Iris pigment epithelial cell (primary cell): ENCODE measurements around the gene SPINK4.
A peak's percentile ranks its signal among the peaks of the same experiment; 100 is the strongest.

Source experiments
- DNase-seq: peaks from one replicate; pipeline ENCODE4 v3.0.0-alpha.2; 2011; ENCODE audit warnings: low read depth

The SPINK4 gene, protein sequence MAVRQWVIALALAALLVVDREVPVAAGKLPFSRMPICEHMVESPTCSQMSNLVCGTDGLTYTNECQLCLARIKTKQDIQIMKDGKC

DNA sequence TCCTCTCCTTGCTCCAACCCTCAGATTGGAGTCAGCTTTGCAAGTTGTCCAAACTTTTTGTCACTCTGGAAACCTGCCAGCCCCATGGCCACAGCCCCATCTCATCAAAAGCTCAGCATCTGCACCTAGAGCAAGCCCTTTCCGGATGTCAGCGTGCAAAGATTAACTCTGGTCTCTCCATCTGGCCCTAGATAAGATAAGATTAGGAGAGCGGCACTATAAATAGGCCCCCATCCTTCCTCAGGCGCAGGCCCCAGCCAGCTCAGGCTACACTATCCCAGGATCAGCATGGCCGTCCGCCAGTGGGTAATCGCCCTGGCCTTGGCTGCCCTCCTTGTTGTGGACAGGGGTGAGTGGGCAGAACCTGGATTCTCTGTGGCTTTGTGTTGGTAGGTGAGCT, at the start of gene SPINK4:
SPINK4 (plus strand) TSS at position 247 of the 400 bp plus-strand sequence; CDS start at position 289, 42 bp downstream.
- no peak for DNase-seq

DNA sequence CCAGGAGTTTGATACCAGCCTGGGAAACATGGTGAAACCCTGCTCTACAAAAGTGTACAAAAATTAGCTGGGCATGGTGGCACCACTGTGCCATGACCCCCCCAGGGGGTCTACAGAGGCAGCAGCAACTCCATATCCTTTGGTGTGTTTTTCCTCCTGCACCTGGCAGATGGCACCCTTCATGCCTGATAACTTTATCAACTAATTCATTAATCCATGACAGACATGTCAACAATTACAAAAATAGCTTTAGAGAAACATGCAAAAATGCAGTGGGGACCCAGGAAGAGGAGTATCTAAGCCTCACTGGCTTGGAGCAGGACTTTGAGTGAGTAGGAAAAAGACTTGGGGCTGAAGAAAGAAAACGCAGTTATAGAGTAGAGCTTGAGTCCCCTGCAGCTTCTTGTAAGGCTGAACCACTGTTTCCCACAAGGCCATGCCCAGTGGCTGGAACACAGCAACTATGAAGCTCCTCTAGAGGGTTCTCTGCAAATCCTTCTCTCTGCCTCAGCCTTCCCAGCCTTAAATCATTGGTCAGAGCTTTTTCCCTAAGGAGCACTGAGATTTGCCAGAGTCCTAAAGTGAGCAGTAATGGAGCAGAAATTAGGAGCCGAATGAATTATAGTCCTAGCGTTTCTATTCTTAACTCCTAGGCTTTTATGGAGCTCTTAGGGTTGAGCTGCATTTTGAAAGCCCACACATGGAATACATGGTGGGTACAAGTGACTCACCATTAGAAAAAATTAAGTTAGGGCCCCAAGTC, 47.3 kb upstream of the SPINK4 start:
- no peak for DNase-seq

DNA sequence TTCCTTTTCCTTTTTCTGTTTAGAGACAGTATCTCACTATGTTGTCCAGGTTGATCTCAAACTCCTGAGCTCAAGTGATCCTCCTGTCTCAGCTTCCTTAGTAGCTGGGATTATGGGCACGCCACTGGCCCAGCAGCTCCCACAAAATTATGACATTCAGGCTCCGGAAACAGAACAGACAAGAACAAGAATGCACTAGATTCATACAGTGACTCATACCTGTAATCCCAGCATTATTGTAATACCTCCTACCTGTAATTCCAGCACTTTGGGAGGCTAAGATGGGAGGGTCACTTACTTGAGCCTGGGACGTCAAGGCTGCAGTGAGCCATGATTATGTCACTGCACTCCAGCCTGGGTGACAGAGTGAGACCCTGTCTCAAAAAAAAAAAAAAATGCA, 46.1 kb upstream of the SPINK4 start:
- no peak for DNase-seq

DNA sequence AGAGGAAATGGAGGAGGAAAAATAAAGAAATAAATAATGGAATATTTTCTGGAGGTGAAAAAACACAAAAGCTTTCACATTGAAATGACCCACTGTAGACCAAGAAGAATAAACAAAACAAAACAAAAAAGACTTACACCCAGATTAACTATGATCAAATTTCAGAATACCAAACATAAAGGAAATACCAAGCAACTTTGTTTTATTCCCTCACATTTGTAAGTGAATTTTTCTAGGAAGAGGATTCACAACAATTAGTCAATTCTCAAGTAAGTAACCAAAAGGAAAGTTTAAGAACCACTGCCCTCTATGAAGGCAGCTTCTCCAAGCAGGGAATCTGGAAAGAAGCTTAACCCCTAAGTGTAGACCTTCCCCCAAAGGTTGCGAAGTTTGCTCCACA, 43.2 kb upstream of the SPINK4 start:
- DNase-seq = peak; percentile 31

DNA sequence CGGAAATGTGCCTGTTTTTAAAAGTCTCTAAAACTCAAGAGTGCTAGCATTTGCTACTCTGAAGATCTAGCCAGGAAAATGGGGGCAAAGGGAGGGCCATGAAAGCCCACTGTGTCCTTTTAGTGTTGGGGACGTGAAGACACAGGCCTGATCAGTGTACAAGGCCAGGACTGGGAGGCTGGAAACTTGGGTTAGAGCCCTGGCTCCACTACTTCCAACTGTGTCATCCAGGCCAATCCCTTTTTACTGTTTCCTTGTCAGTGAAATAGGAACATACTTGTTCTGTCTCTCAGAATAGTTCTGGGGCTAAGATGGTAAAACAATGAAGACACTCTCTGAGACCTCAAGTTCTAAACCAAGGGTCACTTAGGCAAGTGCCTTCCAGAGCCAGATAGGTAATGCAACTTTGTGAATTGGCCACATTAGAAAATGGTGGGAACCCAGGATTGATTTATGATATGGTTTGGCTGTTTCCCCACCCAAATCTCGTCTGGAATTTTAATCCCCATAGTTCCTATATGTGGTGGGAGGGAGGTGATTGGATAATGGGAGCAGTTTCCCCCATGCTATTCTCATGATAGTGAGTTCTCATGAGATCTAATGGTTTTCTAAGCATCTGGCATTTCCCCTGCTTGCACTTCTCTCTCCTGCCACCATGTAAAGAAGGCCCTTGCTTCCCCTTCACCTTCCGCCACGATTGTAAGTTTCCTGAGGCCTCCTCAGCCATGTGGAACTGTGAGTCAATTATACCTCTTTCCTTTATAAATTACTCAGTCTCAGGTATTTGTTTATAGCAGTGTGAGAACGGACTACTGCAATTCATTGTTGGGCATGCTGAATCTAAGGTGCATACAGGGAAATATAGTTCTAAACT, 42.5 kb upstream of the SPINK4 start:
- no peak for DNase-seq

DNA sequence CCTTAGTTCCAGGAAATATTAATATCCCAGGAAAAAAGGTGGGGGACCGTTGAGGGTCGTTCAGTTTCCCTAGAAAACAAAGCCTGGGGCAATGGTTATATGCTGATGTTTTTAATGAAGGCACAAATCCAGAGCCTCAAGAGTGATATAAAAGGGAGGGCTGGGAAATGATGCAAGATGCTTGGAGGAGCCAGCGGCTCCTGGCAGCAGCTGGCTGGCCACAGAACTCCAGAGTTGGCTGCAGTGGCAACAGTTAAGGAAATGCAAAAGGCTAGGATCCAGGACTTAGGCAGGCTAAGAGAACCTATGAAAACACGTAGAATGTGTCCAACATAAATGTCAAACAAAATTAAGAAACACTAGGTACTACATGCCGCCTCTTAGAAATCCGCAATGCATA, 41.8 kb upstream of the SPINK4 start:
- no peak for DNase-seq

DNA sequence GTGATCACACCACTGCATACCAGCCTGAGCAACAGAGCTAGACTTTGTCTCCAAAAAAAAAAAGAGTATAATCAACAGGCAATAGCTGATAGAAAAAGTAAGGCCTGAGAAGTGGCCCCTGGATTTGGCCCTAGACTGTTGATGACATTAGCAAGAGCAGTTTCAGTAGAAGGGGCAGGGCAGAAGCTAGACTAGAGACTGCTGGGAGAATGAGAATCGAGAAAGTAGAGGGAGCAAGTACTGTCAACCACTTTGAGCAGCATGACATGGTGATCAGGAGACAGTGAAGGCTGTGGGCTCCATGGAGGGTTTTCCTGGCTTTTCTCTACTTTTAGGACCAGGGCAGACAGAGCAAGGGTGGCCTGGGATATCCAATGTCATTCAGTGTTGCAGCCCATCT, 37.9 kb upstream of the SPINK4 start:
- no peak for DNase-seq

DNA sequence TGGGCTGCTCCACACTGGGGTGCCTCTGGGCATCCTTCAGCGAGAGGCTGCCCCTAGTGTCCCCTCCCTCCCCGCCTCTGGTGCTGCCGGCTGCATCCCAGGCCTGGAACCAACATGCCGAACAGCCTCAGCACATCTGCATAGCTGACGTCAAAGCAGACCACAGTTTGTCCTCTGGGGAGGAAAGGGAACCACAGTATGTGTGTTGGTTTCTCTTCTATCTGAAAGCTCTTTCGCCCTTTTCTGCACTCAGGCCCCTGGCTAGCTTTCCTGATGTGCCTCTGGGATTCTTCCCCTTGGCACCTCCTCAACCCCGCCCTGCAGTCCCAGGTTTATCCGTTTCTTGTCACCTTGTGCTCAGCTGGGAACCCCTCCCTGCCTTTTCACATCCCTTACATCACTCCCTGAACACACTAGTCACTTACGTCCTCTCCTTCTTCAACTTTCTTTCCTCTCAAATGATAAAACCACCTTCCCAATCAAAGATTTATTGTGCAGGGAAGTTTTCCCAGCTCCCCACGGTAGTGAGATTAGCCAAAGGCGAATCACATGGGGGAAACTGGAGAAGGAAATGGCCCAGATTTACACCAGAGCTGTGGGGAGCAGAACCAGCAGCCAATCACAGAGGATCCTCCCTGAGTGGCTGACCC, 37.3 kb upstream of the SPINK4 start:
- DNase-seq = peak; percentile 71

DNA sequence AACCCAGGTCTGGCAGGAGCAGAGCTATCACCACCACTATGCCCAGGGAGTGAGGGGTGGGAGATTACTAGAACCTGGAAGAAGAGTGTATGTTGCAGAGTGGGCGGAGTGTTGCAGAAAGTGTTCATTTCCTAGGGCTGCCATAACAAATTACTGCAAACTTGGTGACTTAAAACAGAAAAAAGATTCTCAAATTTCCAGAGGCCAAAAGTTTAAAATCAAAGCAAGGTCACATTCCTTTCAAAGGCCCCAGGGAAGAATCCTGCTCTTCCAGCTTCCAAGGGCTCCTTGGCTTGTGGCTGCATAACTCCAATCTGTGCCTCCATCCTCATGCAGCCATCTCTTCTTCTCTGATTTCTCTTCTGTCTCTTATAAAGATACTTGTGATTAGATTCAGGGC, 30.6 kb upstream of the SPINK4 start:
- no peak for DNase-seq

DNA sequence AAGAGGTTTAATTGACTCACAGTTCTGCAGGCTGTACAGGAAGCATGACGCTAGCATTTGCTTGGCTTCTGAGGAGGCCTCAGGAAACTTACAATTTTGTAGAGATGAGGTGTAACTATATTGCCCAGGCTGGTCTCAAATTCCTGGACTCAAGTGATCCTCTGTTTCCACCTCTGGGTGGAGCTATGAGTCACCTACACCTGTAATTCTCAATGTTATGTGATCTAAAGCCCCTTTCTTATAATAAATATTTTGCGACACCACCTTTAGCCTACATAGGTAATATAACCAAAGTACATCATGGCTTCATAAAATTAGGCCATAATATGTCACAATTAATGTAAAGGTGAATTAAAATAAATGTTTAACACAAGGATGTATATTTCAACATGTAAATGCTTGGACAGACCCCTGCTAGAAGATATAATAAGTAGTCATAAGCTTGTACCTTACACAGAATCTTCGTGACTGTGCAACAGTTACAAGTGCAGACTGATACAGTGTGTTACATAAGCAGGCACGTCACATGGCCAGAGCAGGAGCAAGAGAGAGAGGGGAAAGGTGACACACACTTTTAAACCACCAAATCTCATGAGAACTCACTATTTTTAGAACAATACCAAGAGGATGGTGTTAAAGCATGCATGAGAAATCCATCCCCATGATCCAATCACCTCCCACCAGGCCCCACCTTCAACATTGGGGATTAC, 29.8 kb upstream of the SPINK4 start:
- DNase-seq = no peak

DNA sequence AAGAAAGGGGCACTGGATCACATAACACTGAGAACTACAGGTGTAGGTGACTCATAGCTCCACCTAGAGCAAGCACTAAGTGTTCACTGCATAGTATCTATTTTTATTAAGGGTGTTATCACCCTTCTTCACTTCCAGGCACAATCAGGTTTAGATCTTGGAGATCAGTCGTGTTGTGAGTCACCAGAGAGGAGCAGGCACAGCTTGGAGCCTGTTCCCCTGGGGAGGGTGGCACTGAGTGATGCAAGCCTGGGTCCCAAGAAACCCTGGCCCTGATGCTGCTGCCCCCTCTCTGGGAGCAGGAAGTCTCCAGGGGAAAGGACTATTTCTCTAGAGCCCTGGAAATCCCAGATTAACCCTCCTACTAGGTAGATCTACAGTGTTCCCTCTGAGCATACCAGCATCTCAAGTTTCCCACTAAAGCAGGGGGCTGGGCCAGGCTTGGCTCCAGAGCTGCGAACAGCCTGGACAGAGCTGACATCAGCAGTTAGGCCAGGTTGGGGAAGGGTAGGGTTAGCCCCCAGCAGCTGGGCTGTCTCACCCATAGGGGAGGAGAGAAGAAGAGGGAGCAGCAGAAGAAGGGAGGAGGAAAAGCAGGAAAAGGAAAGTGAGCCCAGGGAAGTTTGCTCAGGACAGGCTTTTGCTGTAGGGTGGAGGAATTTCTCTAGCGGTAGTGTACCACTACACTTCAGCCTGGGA, 28.1 kb upstream of the SPINK4 start:
- peak; percentile 29 for DNase-seq

DNA sequence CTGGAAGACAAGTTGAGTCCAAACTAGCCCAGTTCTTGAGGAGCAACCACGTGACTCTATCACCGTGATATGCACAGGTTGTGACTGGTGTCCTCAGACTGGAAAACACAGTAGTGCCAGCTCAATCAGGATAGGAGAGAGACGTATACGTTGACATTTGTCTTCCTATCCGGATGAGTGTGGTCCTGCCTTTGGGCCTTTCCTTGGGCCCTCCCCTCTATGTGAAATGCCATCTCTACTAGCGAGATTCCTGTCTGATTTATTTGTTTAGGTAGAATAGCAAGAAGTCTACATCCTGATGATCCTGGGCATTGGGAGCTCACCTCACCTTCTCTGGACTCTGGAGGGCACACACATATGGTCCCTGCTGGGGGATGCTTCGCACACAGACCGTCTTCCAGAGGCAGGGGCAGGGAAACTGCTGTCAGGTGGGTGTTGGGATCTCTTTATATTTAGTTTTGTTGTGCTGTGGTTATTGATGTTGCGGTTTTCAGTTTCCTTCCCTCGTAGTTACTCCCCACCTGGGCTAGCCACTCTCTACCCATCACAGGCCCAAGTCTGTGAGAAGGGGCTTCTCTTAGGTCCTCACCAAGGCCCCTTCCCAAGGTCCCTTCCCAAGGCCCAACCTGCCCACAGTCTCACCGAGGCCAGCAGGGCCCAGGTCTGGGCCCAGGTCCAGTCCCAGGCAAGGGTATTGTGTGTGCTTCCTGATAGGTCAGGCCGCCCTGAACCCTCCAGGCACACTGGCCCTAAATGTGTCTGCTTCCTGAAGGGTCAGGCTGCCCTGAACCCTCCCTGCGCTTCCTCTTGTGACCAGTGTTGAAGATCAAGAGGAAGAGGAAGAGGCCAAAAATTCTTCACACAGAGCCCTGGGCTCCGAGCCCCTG, 19.0 kb upstream of the SPINK4 start:
- DNase-seq = no peak

DNA sequence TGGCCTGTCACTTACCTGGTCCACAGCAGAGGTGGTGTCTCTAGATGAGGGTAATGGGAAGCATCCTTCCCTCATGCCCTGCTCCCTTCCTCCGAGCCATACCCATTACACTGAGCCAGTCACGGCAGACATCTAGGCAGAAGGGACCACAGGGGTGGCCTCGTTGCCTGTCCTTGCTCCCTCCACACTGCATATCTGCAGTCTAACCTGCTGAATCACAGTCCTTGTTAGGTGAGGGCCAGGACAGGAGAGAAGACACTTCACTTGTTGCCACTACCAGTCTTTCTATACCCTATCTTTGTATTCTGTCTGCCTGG, 18.4 kb upstream of the SPINK4 start:
- DNase-seq = no peak

DNA sequence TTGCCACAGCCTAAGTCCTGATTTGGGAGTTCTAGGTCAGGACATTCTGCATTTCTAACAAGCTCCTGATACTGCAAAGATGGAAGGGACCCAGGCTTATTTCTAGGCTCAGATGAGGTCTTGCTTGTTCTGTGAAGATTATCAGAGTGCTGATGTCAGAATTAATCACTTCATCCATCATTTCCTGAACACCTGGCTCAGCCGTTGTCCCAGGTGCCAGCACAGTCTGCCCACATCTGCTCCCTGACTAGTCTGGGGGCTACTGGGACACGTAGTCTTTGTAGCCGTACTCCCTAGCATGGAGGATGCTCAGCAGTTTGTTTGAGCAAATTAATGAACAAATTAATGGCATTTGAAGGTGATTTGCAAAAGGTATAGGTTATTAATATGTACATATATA, 17.9 kb upstream of the SPINK4 start:
- DNase-seq = no peak

DNA sequence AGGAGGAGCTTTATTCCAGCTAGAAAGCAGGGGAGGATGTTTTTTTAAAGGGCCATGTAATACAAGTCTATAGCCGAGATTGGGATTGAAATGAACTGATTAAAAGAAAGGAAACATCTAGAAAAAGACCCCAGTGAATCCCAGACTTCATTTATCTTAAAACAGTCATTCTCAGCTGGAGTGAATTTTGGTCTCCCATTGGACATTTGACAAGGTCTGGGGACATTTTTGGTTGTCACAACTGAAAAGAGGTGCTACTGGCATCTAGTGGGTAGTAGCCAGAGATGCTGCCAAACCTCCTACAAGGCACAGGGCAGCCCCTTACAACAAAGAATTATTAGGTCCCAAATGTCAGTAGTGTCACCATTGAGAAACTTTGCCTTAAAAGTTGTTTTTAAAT, 16.3 kb upstream of the SPINK4 start:
- no peak for DNase-seq

DNA sequence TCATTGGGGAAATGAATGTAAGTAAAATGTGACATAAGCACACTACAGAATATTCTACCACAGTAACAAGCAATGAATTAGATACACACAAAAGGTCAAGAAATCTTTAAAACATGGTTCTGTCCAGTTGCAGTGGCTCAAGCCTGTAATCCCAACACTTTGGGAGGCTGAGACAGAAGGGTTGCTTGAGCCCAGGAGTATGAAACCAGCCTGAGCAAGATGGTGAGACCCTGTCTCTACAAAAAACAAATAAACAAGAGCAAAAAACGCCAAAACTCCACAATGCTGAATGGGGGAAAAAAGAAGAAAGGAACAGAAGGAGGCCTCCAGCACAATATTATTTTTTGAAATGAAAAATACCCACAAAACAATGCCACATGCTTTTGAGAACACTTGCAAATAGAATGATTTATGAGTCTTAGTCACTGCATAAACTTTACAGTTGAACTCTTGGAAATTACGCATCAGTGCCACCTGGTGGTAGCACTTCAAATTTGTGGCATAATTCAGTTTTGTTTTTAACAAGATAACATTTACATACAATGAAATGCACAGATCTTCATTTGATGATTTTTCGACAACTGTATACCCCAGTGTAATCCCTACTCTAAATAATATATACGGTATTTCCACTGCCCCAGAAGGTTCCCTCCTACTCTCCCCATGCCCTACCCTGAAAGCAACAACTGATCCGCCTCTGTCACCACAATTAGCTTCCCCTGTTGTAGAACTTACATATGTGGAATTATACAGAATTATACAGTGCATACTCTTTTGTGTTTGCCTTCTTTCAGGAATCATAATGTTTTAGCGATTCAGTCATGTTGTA, 14.4 kb upstream of the SPINK4 start:
- DNase-seq = peak; percentile 70

DNA sequence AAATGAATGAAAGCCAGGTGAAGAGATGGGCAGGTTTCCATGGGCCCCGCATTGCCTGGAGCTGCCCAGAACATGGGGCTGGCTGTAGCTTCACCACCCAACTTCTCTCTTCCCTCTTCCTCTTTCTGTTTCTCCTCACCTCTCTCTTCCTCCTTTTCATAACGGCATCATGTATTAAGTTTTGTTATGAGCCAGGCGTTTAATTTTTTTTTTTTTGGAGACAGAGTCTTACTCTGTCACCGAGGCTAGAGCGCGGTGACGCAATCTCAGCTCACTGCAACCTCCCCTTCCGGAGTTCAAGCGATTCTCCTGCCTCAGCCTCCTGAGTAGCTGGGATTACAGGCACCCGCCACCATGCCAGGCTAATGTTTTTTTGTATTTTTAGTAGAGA, 13.0 kb upstream of the SPINK4 start:
- no peak for DNase-seq

DNA sequence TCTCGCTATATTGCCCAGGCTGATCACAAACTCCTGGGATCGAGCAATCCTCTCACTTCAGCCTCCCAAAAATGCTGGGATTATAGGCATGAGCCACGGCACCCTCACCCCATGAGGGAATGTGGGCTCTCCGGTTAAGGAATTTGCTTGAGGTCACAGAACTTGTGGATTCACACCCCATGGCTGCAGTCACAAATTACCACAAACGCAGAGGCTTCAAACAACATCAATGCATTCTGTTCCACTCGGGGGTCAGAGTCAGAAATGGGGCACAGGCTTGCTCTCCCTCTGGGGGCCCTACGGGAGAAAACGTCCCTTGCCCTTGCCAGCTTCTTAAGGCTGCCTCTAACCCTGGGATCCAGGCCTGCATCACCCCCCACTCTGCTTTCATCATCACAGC, 12.2 kb upstream of the SPINK4 start:
- DNase-seq = no peak

DNA sequence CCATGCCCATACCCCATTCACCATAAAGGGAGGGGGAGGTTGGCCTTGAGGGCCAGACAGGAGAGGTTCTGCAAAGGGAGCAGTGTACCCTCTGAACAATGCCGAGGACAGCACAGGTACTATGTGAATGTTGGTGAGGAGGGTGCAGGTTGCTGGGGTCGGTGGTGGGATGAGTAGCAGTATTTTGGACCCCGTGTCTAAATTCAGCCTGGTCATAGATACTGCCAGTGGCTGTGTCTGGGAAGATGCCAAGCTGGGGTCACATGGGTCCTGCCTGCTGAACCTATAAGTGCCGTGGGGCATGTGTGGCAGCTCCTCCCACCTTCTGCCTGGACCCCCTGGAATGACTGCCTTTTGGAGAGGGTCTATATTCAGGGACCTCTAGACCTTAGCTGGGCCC, 11.4 kb upstream of the SPINK4 start:
- DNase-seq = no peak
